ACHN (cell line): ENCODE measurements around the gene DRAP1.

Source experiments
- DNase-seq: peaks from one replicate; pipeline ENCODE4 v3.0.0-alpha.2; 2015
- in situ Hi-C: cut with HindIII; loops from 2 replicates; pipeline ENCODE4 v1.10.0; 2017; ENCODE audit warnings: low sequenced_read_pairs, low pct_ligation_motif_present, low pct_unique_long_range_greater_than_20kb

Gene DRAP1

GRCh38 chr11:65920372-65920802, 1.2 kb downstream of the DRAP1 start:
- in situ Hi-C loops = no loop called here
- DNase-seq = no peak

GRCh38 chr11:65921033-65921555, 1.9 kb downstream of the DRAP1 start:
- no peak for DNase-seq
- in situ Hi-C loops = no loop called here

- in situ Hi-C loops = no loop called here
- no peak for DNase-seq
Observed at GRCh38 chr11:65921876-65922275, 2.6 kb downstream of the DRAP1 start.

- no peak for DNase-seq
- in situ Hi-C loops = no loop called here
Observed at GRCh38 chr11:65922565-65922964, 3.3 kb downstream of the DRAP1 start.

GRCh38 chr11:65925397-65925796, 6.2 kb downstream of the DRAP1 start:
- DNase-seq = no peak
- in situ Hi-C loops = no loop called here

GRCh38 chr11:65927904-65928397, 8.7 kb downstream of the DRAP1 start:
- in situ Hi-C loops = no loop called here
- DNase-seq = no peak

GRCh38 chr11:65928667-65929066, 9.4 kb downstream of the DRAP1 start:
- in situ Hi-C loops = no loop called here
- no peak for DNase-seq

- in situ Hi-C loops = no loop called here
- no peak for DNase-seq
Observed at GRCh38 chr11:65931773-65932557, 12.7 kb downstream of the DRAP1 start.

GRCh38 chr11:65932558-65932919, 13.3 kb downstream of the DRAP1 start:
- in situ Hi-C loops = no loop called here
- DNase-seq = no peak

- in situ Hi-C loops = no loop called here
- no peak for DNase-seq
Observed at GRCh38 chr11:65934014-65934413, 14.8 kb downstream of the DRAP1 start.

GRCh38 chr11:65937766-65938165, 18.5 kb downstream of the DRAP1 start:
- no peak for DNase-seq
- in situ Hi-C loops = no loop called here

- in situ Hi-C loops = no loop called here
- no peak for DNase-seq
Observed at GRCh38 chr11:65941720-65942310, 22.6 kb downstream of the DRAP1 start.

GRCh38 chr11:65942531-65942930, 23.3 kb downstream of the DRAP1 start:
- DNase-seq = no peak
- in situ Hi-C loops = no loop called here

- in situ Hi-C loops = no loop called here
- DNase-seq = no peak
Observed at GRCh38 chr11:65944191-65944590, 25.0 kb downstream of the DRAP1 start.

- no peak for DNase-seq
- in situ Hi-C loops = no loop called here
Observed at GRCh38 chr11:65944767-65945166, 25.5 kb downstream of the DRAP1 start.

- DNase-seq = no peak
Observed at GRCh38 chr11:65945430-65945911, 26.2 kb downstream of the DRAP1 start, which contains the start of gene TSGA10IP. TSS of gene TSGA10IP (plus strand) at chr11:65945480. CDS start at chr11:65945676, 196 bp downstream.

GRCh38 chr11:65945941-65946558, 26.8 kb downstream of the DRAP1 start:
- in situ Hi-C loops = no loop called here
- no peak for DNase-seq

More at GRCh38 chr11:65945430-65945911, 26.2 kb downstream of the DRAP1 start, which contains the start of gene TSGA10IP:
- in situ Hi-C loops = no loop called here

GRCh38 chr11:65946655-65947054, 27.4 kb downstream of the DRAP1 start:
- in situ Hi-C loops = no loop called here
- no peak for DNase-seq

GRCh38 chr11:65947133-65947532, 27.9 kb downstream of the DRAP1 start:
- in situ Hi-C loops = no loop called here
- no peak for DNase-seq
